DMS153 (cell line): ENCODE data around the gene ACBD4.

Experiments used
- DNase-seq: peaks from one replicate; lab custom pipeline; 2025; lab: John Stamatoyannopoulos, UW

The ACBD4 gene, protein sequence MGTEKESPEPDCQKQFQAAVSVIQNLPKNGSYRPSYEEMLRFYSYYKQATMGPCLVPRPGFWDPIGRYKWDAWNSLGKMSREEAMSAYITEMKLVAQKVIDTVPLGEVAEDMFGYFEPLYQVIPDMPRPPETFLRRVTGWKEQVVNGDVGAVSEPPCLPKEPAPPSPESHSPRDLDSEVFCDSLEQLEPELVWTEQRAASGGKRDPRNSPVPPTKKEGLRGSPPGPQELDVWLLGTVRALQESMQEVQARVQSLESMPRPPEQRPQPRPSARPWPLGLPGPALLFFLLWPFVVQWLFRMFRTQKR

GRCh38 chr17:45135192-45135977 lies at the start of gene ACBD4:
Gene ACBD4 (plus strand): TSS chr17:45135687. CDS start chr17:45136145, 458 bp downstream.
- peak; percentile 96 for DNase-seq

GRCh38 chr17:45086391-45086790 lies 49.1 kb upstream of the ACBD4 start:
- DNase-seq = no peak

GRCh38 chr17:45086865-45087503 lies 48.5 kb upstream of the ACBD4 start:
- DNase-seq = no peak

DNA sequence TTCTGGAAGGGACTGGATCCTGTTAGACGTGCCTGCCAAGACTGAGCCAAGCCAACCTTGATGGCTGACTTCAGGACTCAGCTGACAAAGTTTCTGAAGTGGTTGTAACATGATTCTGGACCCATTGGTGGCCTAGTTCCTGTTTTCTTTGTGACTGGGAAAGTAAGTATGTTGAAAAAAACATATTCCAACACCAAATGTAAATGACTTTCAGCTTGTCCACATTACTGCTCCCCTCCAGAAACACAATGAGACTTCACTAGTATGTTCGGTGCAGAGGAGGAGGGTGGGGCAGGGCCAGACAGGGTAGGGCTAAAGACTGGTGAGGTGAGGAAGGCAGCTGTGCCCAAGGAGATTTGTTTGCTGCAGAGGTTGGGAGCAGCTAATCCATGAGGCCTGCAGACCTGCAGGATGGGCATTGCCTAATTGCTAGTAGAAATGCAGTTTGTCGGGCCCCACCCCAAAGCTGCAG lies 47.9 kb upstream of the ACBD4 start:
- DNase-seq = no peak

DNA sequence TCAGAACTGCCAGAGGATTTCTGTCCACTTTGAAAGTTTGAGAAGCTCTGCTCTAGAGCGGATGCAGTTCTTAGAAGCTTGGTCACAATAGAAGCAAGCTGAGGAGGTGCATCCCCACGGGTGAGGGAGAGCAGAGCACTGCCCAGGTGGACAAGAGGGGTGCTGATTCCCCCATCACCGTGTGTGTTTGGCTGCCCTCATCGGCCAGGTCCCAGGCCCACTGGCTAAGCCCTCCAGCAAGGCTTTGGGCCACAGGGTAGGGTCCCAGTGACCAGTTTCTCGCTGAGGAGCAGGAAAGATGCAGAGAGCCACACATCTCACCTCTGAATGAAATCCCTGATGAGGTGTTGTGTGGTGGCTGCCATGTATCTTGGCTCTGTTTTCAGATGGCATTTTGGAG lies 47.5 kb upstream of the ACBD4 start:
- no peak for DNase-seq

- no peak for DNase-seq
Observed at GRCh38 chr17:45088741-45089140, 46.7 kb upstream of the ACBD4 start.

- DNase-seq = no peak
Observed at GRCh38 chr17:45090711-45091110, 44.8 kb upstream of the ACBD4 start.

DNA sequence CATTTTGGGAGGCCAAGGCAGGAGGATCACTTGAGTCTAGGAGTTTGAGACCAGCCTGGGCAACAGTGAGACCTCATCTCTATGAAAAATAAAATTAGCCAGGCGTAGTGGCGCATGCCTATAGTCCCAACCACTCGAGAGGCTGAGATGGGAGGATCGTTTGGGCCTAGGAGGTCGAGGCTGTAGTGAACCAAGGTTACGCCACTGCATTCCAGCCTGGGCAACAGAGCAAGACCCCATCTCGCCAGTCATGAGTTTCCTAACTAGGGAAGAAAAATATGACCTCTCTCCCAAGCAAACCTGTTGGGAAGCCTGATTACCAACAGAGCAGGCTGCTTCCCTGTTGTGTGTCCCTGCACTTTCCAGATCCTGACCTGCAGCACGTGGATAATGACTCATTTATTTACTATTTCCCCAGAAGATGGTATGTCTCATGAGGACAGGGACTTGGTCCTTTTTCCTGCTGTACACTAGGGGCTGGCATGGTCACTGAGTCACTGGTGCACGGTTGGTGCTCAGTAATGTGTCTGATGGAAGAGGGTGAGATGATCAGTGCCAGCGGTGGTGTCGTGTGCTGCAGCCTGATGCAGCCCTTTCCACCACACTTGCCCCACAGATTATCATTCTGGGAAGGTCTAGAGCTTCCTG lies 43.6 kb upstream of the ACBD4 start:
- no peak for DNase-seq

DNA sequence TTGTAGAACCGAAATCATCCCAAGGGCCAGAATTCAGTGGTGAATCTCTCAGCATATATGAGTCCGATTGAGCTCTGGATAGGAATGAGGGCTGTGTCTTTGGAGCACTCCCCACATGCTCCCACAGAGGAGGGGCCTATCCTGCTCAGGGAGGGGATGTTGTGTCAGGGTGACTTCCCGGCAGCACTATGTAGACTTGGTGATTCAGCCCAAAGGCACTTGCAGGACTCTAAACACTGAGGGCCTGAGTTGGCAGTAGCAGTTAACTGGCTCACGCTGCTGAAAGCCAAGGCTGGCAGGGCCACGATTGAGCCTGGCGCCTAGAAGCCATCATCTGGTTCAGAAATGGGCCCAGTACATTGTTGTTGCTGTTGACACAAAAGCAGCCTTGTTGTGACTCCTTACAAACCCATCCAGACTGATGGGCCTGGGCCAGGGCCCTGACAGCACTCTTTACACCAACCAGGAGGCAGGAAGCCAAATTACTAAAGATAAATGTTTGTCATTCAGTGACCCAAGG lies 42.5 kb upstream of the ACBD4 start:
- no peak for DNase-seq

GRCh38 chr17:45093444-45094110 lies 41.9 kb upstream of the ACBD4 start:
- DNase-seq = no peak

- no peak for DNase-seq
Observed at GRCh38 chr17:45096141-45096540, 39.3 kb upstream of the ACBD4 start.

DNA sequence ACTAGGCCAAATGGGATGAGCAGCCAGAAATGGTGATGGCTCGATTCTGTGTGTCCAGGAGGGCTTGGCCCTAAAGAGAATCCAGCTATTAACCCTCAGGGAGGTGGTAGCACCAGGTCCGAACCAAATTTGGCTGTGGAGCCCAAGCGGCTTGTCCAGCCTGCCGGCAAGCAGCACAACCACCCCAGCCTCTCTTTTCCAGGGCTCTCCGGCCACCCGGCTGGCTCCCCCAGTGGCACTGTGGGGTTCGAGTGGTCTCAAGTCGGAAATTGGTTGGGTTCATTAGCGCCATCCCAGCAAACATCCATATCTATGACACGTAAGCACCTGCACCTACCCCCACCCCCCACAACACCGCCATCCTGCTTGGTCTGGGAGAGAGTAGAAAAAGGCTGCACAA lies 38.6 kb upstream of the ACBD4 start:
- DNase-seq = no peak

DNA sequence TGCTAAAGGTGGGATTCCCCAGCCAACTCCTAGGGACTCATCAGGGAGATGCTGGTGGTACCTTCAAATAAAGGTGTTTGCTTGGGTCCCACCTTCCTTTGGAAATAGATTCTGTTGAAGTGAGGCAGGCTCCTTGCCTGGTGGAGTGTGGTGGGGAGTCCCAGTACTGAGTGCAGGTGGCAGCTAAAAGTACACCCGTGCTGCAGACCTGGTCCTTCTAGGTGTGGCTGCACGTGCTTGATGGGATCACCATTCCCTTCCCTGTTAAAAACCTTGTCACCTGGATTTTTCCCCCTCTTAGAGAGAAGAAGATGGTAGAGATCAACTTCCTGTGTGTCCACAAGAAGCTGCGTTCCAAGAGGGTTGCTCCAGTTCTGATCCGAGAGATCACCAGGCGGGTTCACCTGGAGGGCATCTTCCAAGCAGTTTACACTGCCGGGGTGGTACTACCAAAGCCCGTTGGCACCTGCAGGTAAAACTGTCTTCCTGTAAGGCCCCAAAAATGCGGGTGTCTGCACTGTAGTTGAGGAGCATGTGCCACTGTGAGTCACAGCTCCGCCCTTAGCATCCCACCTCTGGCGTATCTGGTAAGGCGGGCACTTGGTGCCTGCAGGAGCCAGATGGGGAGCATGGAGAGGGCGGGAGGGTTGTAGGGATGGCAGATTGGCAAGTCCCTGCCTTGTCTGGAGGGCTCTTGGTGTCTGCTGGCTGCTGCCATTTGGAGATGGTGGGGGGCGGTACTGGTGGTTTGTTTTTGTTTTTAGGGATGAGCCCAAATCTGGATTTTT lies 37.2 kb upstream of the ACBD4 start:
- DNase-seq = no peak

DNA sequence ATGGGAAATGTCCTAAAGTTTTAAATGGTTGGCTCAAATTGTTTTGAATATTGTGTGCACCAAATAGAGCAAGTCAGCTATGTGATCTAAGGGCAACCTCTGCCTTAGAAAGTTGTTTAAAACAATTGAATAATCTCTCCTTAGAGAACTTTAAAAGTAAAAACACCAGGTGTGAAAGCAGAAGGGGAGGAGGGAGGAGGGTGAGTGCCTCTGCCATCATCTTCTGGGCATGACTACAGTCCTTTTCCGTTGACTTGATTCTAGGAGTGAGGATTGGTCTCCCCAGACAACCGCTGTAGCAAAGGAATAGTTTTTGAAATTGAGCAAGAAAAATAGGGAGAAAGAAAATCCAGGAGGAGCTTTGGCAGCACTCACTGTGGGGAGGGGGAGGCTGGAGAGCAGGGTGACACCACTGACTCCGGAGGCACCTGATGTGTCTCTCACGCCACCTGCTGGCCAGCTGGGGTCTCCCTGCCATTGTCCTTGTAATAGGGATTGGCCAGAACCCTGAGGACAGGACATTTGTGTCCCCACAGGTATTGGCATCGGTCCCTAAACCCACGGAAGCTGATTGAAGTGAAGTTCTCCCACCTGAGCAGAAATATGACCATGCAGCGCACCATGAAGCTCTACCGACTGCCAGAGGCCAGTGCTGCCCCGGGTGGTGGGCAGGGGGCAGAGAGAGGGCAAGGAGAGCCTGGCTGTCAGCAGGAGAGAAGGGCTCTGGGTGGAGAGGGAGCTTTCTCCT lies 36.4 kb upstream of the ACBD4 start:
- DNase-seq = peak; percentile 38

- DNase-seq = no peak
Observed at GRCh38 chr17:45101546-45101882, 34.0 kb upstream of the ACBD4 start.

DNA sequence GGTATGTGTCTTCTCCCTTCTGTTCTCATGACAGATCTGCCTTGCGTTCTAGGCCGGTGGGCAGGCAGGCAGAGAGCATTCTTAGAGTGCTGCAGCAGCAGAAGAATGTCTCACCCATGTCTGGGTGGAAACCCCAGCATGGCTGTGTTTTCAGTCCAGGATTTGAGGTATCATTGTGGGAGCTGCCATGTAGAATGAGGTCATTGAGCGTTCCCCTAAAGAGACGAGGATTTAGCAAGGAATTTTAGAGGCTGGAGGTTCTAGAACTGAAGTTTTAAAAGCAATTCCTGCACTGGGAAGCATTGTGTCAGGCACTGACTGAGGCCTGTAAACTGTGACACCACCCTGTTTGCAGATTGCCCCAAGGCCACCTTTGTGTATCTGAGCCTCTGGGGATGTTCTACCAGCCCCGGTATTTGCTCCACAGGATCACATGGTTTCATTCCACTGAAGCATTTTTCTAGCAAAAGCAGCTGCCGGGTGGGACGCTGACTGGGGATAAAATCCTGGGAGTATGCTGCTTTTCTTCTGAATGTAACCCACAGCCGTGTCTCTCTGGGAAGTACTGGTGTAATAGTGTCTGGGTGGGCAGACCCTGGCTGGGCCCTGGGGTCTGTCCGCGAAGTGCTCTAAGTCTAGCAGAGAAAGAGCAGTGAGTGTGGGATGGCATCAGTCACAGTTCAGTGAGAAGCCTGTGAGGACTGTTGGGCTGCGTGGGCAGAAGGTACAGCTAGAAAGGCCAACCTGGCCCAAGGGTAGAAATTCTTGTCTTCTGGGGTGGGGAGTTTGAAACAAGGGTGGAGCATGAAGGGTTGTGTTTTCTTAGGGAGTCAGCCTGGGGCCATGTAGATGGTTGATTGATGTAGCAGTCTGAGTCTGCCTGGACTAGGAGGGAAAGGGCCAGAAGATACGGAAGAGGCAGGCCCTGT lies 33.3 kb upstream of the ACBD4 start:
- no peak for DNase-seq

DNA sequence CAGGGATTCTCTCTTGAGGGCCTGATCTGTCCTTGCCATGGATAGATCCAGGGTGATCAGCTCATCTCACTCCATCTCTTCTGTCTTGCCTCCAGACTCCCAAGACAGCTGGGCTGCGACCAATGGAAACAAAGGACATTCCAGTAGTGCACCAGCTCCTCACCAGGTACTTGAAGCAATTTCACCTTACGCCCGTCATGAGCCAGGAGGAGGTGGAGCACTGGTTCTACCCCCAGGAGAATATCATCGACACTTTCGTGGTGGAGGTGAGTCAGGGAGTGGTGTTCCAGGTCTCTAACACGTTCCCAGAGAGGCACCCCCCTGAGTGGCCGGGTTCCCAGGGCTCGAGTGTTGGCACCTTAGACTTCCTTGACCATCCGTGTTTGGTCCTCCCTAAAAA lies 32.6 kb upstream of the ACBD4 start:
- DNase-seq = no peak

DNA sequence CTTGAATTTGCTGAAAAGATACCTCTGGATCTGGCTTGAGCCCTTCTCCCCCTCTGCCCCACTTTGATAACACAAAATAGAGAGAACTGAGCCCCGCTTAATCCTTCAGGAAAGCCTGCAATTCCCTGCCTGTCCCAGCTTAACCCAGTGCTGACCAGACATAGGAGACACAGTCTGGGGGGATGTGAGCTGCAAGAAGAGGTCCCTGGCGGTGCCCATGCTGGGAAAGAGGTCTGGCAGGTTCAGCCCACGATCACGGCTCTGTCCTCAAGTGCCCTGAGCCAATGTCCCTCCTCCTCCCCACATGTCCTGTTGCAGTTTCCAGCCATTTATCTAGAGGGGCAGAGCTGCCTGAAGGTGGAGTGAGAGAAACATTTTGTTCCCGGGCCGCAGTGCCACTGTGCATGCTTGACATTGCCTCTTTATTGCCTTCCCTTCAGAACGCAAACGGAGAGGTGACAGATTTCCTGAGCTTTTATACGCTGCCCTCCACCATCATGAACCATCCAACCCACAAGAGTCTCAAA lies 32.2 kb upstream of the ACBD4 start:
- no peak for DNase-seq

DNA sequence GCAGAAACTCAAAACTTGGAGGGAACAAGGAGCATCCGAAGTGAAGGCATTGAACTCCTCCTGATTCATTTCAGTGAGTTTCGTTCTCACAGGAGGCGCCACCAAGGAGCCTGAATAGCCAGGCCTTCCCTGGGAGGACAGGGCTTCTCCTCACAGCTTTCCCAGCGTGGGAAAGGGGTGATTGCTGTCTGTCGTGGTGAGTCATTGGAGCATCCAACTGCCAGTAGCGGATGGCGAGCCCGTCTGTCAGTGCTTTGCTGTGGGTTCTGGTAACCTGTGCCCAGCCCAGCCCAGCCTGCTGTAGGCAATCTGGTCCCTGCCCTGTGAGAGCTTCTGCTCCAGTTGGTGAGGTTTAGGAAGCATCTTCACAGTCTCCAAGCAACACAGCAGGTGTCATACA lies 31.5 kb upstream of the ACBD4 start:
- DNase-seq = no peak
